IMR-90 (cell line): ENCODE data around the gene PTGR1. TPM values are rescaled to one million over a fixed set of nuclear protein-coding genes. Genes with fewer than 3 reads are reported as not detected.

Experiments used
- ATAC-seq: fragments of 200-7000 bp; cut with Tn5 transposase; 2 replicates; pipeline ENCODE4 v1.9.1; 2020; ENCODE audit warnings: low read depth, mild to moderate bottlenecking, moderate library complexity
- BruUV-seq: library from RNA; stranded (reverse); fragments of 400-500 nt; replicated peaks from 2 replicates; lab custom pipeline; 2021; lab: Mats Ljungman, UMichigan
- CTCF ChIA-PET: fragments of 300-600 bp; formaldehyde crosslinking; extraction: SDS; loops from one replicate; lab custom pipeline; 2021; ENCODE audit warnings: antibody characterized with exemption; lab: Yijun Ruan, JAX
- POLR2A ChIA-PET: fragments of 300-600 bp; sonication (Branson Sonifier 250); formaldehyde crosslinking; loops from one replicate; lab custom pipeline; 2022; ENCODE audit warnings: antibody characterized with exemption; ENCODE audit not compliant: unreplicated experiment; lab: Charles Lee
- DNase-seq: peaks from one replicate; pipeline ENCODE4 v3.0.0; 2013
- H2AFZ ChIP-seq: replicated peaks from 2 replicates; pipeline ENCODE3; 2013; ENCODE audit warnings: low read length, mild to moderate bottlenecking; ENCODE audit not compliant: poor library complexity
- H2AK5ac ChIP-seq: 2 replicates; pipeline ENCODE4 v1.6.1; 2013; ENCODE audit warnings: low read depth, low read length, inconsistent platforms
- H2AK9ac ChIP-seq: replicated peaks from 2 replicates; pipeline ENCODE3; 2013; ENCODE audit warnings: mild to moderate bottlenecking, low read depth, low read length, moderate library complexity; ENCODE audit not compliant: poor library complexity
- H2BK120ac ChIP-seq: 2 replicates; pipeline ENCODE4 v1.6.1; 2013; ENCODE audit warnings: low read depth, low read length, inconsistent platforms
- H2BK15ac ChIP-seq: 3 replicates; pipeline ENCODE4 v1.6.1; 2013; ENCODE audit warnings: low read depth, low read length, inconsistent platforms
- H2BK20ac ChIP-seq: 2 replicates; pipeline ENCODE4 v1.6.1; 2013; ENCODE audit warnings: low read depth, mild to moderate bottlenecking, inconsistent platforms, low read length, moderate library complexity
- H2BK5ac ChIP-seq: 2 replicates; pipeline ENCODE4 v1.6.1; 2013; ENCODE audit warnings: mild to moderate bottlenecking, low read depth, low read length, inconsistent platforms; ENCODE audit not compliant: poor library complexity, severe bottlenecking
- H3K14ac ChIP-seq: replicated peaks from 2 replicates; pipeline ENCODE4 v1.6.1; 2013; ENCODE audit warnings: low read depth, low read length, inconsistent platforms
- H3K18ac ChIP-seq: 2 replicates; pipeline ENCODE4 v1.6.1; 2013; ENCODE audit warnings: low read depth, low read length, control low read depth
- H3K23ac ChIP-seq: 2 replicates; pipeline ENCODE4 v1.6.1; 2013; ENCODE audit warnings: low read depth, low read length, inconsistent platforms
- H3K27ac ChIP-seq: 2 replicates; pipeline ENCODE4 v1.5.1; 2013; ENCODE audit warnings: mild to moderate bottlenecking, control low read depth, low read length; ENCODE audit not compliant: insufficient read depth
- H3K27me3 ChIP-seq: 2 replicates; pipeline ENCODE4 v1.6.1; 2013; ENCODE audit warnings: low read length; ENCODE audit not compliant: control insufficient read depth, insufficient read depth
- H3K36me3 ChIP-seq: 2 replicates; pipeline ENCODE4 v1.6.1; 2013; ENCODE audit warnings: low read length, mixed read lengths; ENCODE audit not compliant: control insufficient read depth, insufficient read depth
- H3K4ac ChIP-seq: 2 replicates; pipeline ENCODE4 v1.6.1; 2013; ENCODE audit warnings: low read depth, low read length, inconsistent platforms
- H3K4me1 ChIP-seq: 2 replicates; pipeline ENCODE4 v1.6.1; 2013; ENCODE audit warnings: low read length, mixed read lengths; ENCODE audit not compliant: control insufficient read depth, insufficient read depth
- H3K4me2 ChIP-seq: 2 replicates; pipeline ENCODE4 v1.6.1; 2013; ENCODE audit warnings: low read depth, mild to moderate bottlenecking, control low read depth, low read length, moderate library complexity
- H3K4me3 ChIP-seq: 2 replicates; pipeline ENCODE4 v1.5.1; 2013; ENCODE audit warnings: low read depth, mild to moderate bottlenecking, control low read depth, low read length, moderate library complexity; ENCODE audit not compliant: insufficient read depth
- H3K56ac ChIP-seq: 2 replicates; pipeline ENCODE4 v1.6.1; 2013; ENCODE audit warnings: low read length, inconsistent platforms; ENCODE audit not compliant: insufficient read depth; ENCODE audit errors: extremely low read depth
- H3K79me1 ChIP-seq, 2 experiments: 2 replicates each; pipeline ENCODE4 v1.6.1; 2013; ENCODE audit warnings: low read length in 2 of 2, inconsistent platforms in 1 of 2, low read depth in 1 of 2
- H3K9ac ChIP-seq: 2 replicates; pipeline ENCODE4 v1.6.1; 2013; ENCODE audit warnings: low read depth, low read length, control low read depth
- H3K9me1 ChIP-seq: 2 replicates; pipeline ENCODE4 v1.6.1; 2013; ENCODE audit warnings: low read length, inconsistent platforms; ENCODE audit not compliant: insufficient read depth
- H3K9me3 ChIP-seq: 2 replicates; pipeline ENCODE4 v1.6.1; 2013; ENCODE audit warnings: low read length; ENCODE audit not compliant: control insufficient read depth, insufficient read depth
- H4K20me1 ChIP-seq: 2 replicates; pipeline ENCODE4 v1.6.1; 2013; ENCODE audit warnings: low read length, inconsistent platforms; ENCODE audit not compliant: insufficient read depth
- H4K5ac ChIP-seq: 2 replicates; pipeline ENCODE4 v1.6.1; 2013; ENCODE audit warnings: mild to moderate bottlenecking, low read depth, low read length, control low read depth
- H4K8ac ChIP-seq, 2 experiments: 2 replicates each; pipeline ENCODE4 v1.6.1; 2013; ENCODE audit warnings: low read depth in 2 of 2, low read length in 2 of 2, control low read depth in 1 of 2, inconsistent platforms in 1 of 2
- H4K91ac ChIP-seq: 2 replicates; pipeline ENCODE4 v1.6.1; 2013; ENCODE audit warnings: low read depth, low read length, inconsistent platforms; ENCODE audit not compliant: insufficient read depth
- MAFK ChIP-seq: IDR thresholded peaks from 2 replicates; pipeline ENCODE4 v1.6.1; 2012; ENCODE audit warnings: low read depth, low read length, improper control_type of control experiment
- MAZ ChIP-seq: IDR thresholded peaks from 2 replicates; pipeline ENCODE4 v1.6.1; 2012; ENCODE audit warnings: low read depth, mild to moderate bottlenecking, low read length, improper control_type of control experiment, moderate library complexity, borderline replicate concordance
- POLR2A ChIP-seq: IDR thresholded peaks from 2 replicates; pipeline ENCODE4 v1.6.1; 2012; ENCODE audit warnings: mild to moderate bottlenecking, low read depth, low read length
- RFX5 ChIP-seq: IDR thresholded peaks from 2 replicates; pipeline ENCODE4 v1.8.0; 2012; ENCODE audit warnings: low read depth, mild to moderate bottlenecking, low read length, moderate library complexity
- SMC3 ChIP-seq: fragments of 150-350 bp; IDR thresholded peaks from 2 replicates; pipeline ENCODE4 v1.6.1; 2016; ENCODE audit warnings: low read depth, mild to moderate bottlenecking, antibody characterized with exemption, low read length, moderate library complexity
- WGBS, 2 experiments: methylation state at CpG; one replicate each; pipeline versions ENCODE4 v1.1.5 to v1.1.7; 2013; ENCODE audit warnings: missing lambda C conversion rate in 2 of 2; ENCODE audit not compliant: insufficient read length in 1 of 2; ENCODE audit errors: extremely low coverage in 2 of 2; 5-methylcytosine and 5-hydroxymethylcytosine counted together
- dilution Hi-C: fragments of 300-500 bp; cut with HindIII; formaldehyde crosslinking; loops from one replicate; pipeline ENCODE4 v1.14.3; 2018; ENCODE audit warnings: low sequenced_read_pairs; ENCODE audit not compliant: unreplicated experiment
- in situ Hi-C: fragments of 300-500 bp; cut with MboI; formaldehyde crosslinking; loops from 3 replicates; pipeline ENCODE4 v1.14.3; 2019; ENCODE audit warnings: low sequenced_read_pairs, inconsistent platforms, mixed read lengths
- intact Hi-C: fragments of 100-400 bp; cut with micrococcal nuclease; formaldehyde crosslinking; loops from 2 replicates; pipeline ENCODE4 v1.10.0; 2022
- polyA plus RNA-seq, 3 experiments: library from polyadenylated mRNA; depleted of rRNA; stranded (reverse); fragments of >200 nt; gene quantifications; 2 replicates each; pipeline ENCODE4 v1.2.3, GENCODE V29; 2012; ENCODE audit warnings: low replicate concordance in 1 of 3
- total RNA-seq: library from RNA; depleted of rRNA; stranded (reverse); fragments of >200 nt; gene quantifications from 2 replicates; pipeline ENCODE4 v1.2.3, GENCODE V29; 2012
- TF ChIP-seq, protein P1 (sequence below): fragments of 150-350 bp; IDR thresholded peaks from 2 replicates; pipeline ENCODE4 v1.6.1; 2016; ENCODE audit warnings: low read depth, mild to moderate bottlenecking, low read length, moderate library complexity, borderline replicate concordance

The PTGR1 gene
- total and polyA plus RNA-seq, 2 of the 4 experiments (the other 2 are of a cell fraction), result 45.9 to 72.7 TPM

- Histone ChIP-seq H2BK120ac (no peak overlapping the region), H3K79me1 (peaks cover 24 to 47% of the 10 kb centered on the region in 2 experiments), H2AFZ (no peak overlapping the region), H3K23ac (no peak overlapping the region; the same call in 1 of the 2 replicates), H3K9ac (no peak overlapping the region), H2AK9ac (no peak overlapping the region), H4K8ac (no peak overlapping the region), H2BK15ac (no peak overlapping the region), H3K18ac (no peak overlapping the region), H3K4me3 (no peak overlapping the region), H3K27me3 (no peaks in the 10 kb centered on the region), H3K36me3 (peaks cover 16% of the 10 kb centered on the region), H2BK20ac (no peak overlapping the region), H3K56ac (no peak overlapping the region), H3K9me3 (no peaks in the 10 kb centered on the region), H4K20me1 (peaks cover 6% of the 10 kb centered on the region; the same call in 1 of the 2 replicates), H3K4me1 (no peaks in the 10 kb centered on the region), H3K4ac (no peak overlapping the region), H4K5ac (no peak overlapping the region), H3K27ac (no peak overlapping the region), H2BK5ac (no peak overlapping the region), H3K9me1 (peaks cover 3% of the 10 kb centered on the region; the same call in 1 of the 2 replicates), H4K91ac (no peak overlapping the region), H3K14ac (no peak overlapping the region), H3K4me2 (no peak overlapping the region), H2AK5ac (no peak overlapping the region)
- intact Hi-C loops (no loop called here), in situ Hi-C loops (no loop called here), dilution Hi-C loops (no loop called here)
- TF ChIP-seq RFX5, result no peak
- no peak for TF ChIP-seq MAZ
- no peak for TF ChIP-seq MAFK
- no peak for TF ChIP-seq SMC3
- TF ChIP-seq, protein P1, sequence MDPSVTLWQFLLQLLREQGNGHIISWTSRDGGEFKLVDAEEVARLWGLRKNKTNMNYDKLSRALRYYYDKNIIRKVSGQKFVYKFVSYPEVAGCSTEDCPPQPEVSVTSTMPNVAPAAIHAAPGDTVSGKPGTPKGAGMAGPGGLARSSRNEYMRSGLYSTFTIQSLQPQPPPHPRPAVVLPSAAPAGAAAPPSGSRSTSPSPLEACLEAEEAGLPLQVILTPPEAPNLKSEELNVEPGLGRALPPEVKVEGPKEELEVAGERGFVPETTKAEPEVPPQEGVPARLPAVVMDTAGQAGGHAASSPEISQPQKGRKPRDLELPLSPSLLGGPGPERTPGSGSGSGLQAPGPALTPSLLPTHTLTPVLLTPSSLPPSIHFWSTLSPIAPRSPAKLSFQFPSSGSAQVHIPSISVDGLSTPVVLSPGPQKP, result no peak
- TF ChIP-seq POLR2A, result no peak
- DNase-seq, result no peak
- WGBS, 2 experiments, result 100% methylated on average over 1 of the region's 8 CpGs; no CpG with 5 or more reads in 1 of the 2 experiments
- no peak for ATAC-seq
- POLR2A ChIA-PET, result no interaction called here
- no TSS peak for BruUV-seq
- CTCF ChIA-PET, result interaction anchor here (0.6 kb wide), 2 partner anchors 736 to 1104 kb away, joined by 4 read pairs; no protein-coding TSS in a partner anchor
Observed at GRCh38 chr9:111644195-111644772, 44.8 kb upstream of the PTGR1 start.
